ENCODE data around the gene PYDC1. TPM values are rescaled to one million over a fixed set of nuclear protein-coding genes. Genes with fewer than 3 reads are reported as not detected.

The PYDC1 gene
- not detected in 2 replicates for total RNA-seq

DNA sequence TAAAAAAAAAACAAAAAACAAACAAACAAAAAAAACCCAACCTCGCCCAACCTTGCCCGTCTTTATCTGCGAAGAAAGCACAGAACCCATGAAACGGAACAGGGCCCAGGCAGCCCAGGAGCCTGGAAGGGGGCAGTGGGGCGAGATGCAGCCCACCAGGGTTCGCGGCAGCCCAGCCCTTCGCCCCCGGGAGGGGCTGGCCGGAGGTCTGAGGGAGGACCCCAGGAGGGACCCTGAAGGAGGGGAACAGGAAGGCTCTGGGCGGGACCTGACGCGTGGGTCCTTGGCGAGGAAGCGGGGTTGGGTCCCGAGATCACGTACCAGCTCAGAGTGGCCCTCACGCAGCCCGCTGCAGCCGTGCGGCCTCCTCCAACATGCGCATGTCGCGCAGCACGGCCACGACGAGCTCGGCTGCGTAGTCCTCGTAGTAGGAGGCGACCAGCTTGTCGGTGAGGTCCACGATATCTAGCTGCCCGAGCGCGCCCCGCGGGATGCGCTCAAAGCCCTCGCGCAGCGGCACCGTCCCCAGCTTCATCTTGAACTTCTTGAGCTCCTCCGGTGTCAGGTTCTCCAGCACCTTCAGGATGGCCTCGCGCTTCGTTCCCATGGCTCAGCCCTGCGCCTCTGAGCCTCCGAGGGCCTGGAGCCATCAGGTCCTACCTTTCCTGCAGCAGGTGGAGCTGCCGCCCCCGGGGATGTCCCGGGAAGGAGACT is at the start of gene PYDC1:
PYDC1 (minus strand) TSS at position 714 of the 714 bp plus-strand sequence; CDS start at position 607, 107 bp downstream.

DNA sequence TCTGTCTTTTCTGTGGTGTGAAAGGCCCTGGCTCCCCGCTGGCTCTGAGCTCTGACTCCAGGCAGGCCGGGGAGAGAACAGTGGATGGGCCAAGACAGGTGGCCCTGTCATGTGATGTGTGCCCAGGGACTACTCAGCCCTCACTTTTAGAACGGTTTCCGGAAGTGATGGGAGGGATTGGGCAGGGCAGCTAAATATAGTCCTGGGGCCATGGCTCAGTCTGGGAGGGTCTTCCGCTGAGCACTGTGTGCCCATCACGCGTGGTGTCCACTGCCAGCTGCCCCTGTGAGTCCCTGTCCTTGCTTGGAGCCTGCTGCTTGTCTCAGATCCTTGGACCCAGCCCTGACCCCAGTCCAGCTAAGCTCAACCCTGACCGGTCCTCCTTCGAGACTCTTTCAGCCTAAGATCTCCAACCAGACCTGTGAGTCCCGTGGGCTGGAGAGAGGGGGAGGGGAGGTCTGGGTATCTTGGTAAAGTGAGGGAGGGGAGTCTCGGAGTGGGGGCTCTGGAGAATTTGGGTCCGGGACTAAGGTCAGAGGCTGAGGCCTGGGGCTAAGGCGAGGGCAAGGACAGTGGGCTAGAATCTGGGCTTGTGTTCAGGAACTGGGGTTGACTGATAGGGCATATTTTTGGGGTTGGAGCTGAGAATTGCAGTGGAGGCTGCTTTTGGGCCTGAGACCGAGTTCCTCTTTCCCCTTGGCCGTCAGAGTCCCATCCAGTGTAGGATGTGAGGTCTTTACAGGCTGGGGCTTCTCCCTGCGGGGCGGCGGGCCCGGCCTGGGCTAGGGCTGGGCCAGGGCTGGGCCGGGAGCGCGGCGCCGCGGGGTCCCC is 2.8 kb downstream of the PYDC1 start, which contains the start of gene TRIM72:
TRIM72 (plus strand) TSS at position 243 of the 831 bp plus-strand sequence. CDS start 620 bp downstream, outside the sequence.

DNA sequence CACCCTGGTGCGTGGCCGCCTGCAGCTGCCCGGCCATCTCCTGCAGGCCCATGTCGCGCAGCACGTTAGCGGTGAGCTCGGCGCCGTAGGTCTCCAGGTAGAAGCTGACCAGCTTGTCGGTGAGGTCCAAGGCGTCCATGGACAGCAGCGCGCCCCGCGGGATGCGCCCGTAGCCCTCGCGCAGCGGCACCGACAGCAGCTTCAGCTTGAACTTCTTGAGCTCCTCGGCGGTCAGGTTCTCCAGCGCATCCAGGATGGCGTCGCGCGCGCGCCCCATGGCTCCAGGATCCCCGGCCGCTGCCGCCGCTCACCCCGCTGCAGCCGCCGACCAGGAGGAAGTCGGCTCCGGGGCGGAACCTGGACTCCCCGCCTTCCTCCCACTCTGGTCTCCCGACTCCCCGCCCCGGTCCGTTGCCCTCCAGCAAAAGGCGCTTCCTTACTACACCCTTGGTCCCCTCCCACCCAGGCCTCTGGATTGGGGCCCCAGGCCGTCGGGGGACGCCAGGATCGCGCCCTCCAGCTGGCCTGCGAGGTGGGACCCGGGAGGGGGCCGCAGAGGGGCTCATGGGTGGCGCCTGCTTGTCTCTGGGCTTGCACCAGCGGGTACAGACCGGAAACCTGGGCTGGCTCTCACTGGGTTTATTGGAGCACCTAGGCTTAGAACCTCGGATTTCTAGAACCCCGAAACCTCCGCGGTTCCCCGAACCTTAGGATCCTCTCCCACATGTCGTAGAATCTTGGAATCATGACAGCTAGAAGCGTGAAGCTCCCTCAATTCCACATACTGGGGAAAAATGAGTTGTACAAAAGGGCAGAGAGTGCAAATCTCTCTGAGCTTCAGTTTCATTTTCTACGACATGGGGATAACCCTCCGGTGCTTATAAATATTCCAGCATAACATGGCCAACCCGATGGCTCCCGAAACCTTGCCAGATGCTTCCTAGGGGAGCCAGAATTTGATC is 14.2 kb downstream of the PYDC1 start, which contains the start of gene PYCARD:
PYCARD (minus strand) TSS at position 347 of the 962 bp plus-strand sequence; CDS start at position 277, 70 bp downstream.

DNA sequence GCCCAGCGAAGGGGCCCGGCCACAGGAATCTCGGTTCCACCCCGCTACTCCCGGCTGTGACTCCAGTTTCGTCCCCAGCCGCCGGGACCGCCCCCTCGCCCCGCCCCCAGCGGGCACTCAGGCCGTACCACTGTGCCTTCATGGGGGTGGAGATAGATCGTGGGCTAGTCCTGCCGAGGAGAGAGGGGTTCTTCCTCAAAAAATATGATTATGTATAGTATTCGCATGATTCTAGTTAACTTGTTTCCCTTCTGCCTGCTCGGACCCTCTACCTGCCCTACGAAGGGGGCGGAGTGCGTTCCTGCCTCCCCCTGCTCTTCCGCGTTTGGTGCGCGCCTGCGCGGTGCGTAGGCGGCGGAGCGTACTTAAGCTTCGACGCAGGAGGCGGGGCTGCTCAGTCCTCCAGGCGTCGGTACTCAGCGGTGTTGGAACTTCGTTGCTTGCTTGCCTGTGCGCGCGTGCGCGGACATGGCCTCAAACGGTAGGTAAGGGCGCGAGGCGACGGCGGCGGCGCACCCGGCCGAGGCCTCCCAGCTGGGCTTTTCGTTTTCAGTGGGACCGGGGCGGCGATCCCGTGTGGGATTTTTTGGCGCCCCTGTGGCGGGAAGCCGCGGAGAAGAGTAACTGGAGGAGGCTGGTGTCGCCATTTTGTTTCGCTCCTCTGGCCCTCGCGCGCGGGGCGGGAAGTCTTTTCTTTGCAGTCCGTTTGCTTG is 37.0 kb downstream of the PYDC1 start, which contains the start of gene FUS:
FUS (plus strand) TSS at position 393 of the 713 bp plus-strand sequence; CDS start at position 469, 76 bp downstream.

Other genes with a start within 250 kb of the PYDC1 start
- 14.1 and 25.5 TPM in 2 replicates for gene HSD3B7, start 231.9 kb downstream of the PYDC1 start, total RNA-seq
- 0.72 TPM in 1 of 2 replicates, not detected in the other for gene STX1B, start 206.5 kb downstream of the PYDC1 start, total RNA-seq
- 7.5 and 13.3 TPM in 2 replicates for gene STX4, start 183.6 kb downstream of the PYDC1 start, total RNA-seq
- 6.4 and 7.0 TPM in 2 replicates for gene ZNF668, start 142.9 kb downstream of the PYDC1 start, total RNA-seq
- gene ZNF646, start 142.7 kb downstream of the PYDC1 start, total RNA-seq, result 11.3 and 12.8 TPM in 2 replicates
- 0.64 and 0.96 TPM in 2 replicates for gene PRSS53, start 128.2 kb downstream of the PYDC1 start, total RNA-seq
- 41.1 and 75.7 TPM in 2 replicates for gene VKORC1, start 122.3 kb downstream of the PYDC1 start, total RNA-seq
- gene BCKDK, start 108.7 kb downstream of the PYDC1 start, total RNA-seq, result 11.7 and 20.7 TPM in 2 replicates
- gene KAT8, start 99.5 kb downstream of the PYDC1 start, total RNA-seq, result 52.3 and 61.0 TPM in 2 replicates
- gene PRSS8, start 81.4 kb downstream of the PYDC1 start, total RNA-seq, result 31.5 and 33.0 TPM in 2 replicates
- 1.9 and 2.8 TPM in 2 replicates for gene PRSS36, start 67.1 kb downstream of the PYDC1 start, total RNA-seq
- gene FUS, start 37.0 kb downstream of the PYDC1 start, total RNA-seq, result 19.6 and 40.7 TPM in 2 replicates
- gene PYCARD, start 14.4 kb downstream of the PYDC1 start, total RNA-seq, result 235 and 267 TPM in 2 replicates
- not detected in 2 replicates for gene TRIM72, start 3.0 kb downstream of the PYDC1 start, total RNA-seq
- gene ITGAM, start 42.8 kb upstream of the PYDC1 start, total RNA-seq, result under 0.01 TPM in 1 of 2 replicates, not detected in the other
- not detected in 2 replicates for gene ITGAX, start 138.0 kb upstream of the PYDC1 start, total RNA-seq
- gene ITGAD, start 176.2 kb upstream of the PYDC1 start, total RNA-seq, result not detected in 2 replicates
- not detected in 2 replicates for gene COX6A2, start 211.2 kb upstream of the PYDC1 start, total RNA-seq
- 0.24 TPM in 1 of 2 replicates, not detected in the other for gene ZNF843, start 225.7 kb upstream of the PYDC1 start, total RNA-seq
- gene ARMC5, start 242.4 kb upstream of the PYDC1 start, total RNA-seq, result 8.0 and 8.3 TPM in 2 replicates